Measurements from ENCODE around the gene TFAP2E. TPM values are rescaled to one million over a fixed set of nuclear protein-coding genes. Genes with fewer than 3 reads are reported as not detected.

TFAP2E gene
- total RNA-seq, 1 donor: 0.52 TPM

DNA sequence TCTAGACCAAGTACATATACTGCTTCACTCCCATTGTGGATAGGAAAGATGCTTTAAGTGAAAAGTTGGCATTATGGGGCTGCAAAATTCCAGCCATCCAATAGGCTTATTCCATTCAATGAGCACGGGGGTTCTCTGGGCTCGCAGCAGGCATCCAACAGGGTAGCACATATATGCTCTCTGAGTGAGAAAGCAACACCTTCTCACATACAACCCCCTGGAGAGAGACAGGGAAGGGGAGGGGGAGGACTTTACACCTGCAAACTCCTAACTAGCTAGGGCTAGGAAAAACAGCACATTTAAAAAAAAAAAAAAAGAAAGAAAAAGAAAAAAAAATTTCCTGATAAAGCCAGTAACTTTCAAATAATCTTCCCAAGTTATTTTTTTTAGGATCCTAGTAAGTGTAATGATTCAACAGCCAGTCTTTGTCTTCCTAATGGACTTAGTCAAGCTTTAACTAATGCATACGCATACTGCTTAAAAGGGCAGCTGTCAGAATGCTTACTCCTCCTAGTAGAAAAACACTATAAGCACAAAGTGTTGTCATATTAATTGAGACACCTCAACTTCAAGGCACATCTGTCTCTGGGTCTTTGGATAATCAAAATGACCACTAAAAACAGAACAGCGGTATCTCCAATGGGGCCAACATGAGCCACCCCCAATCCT, 49.5 kb downstream of the TFAP2E start:
- no peak overlapping the region for H3K4me3 ChIP-seq (ENCODE audit: low read length)
- H3K4me1 ChIP-seq (ENCODE audit: insufficient read depth, low read length): no peaks in the 10 kb centered on the region
- H3K9me3 ChIP-seq (ENCODE audit: low read depth, low read length): no peaks in the 10 kb centered on the region
- H3K27me3 ChIP-seq (ENCODE audit: insufficient read depth, low read length): no peaks in the 10 kb centered on the region

DNA sequence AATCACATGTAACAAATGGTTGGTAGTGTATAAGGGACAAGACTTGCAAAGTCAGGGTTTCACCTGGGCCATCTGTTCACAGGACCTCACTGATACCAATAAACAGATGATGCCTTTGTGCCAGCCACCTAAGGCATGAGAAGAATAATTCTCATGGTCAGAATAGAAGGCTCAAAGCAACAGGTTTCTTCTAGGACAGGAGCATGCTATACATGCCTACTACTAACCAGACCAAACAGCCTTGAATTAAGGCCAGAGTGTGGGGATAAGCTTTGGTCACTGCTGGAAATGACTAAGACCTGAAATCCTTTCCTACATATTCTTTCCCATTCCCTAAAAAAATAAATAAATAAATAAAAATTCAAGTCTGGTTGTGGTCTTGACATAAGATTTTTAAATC, 50.7 kb downstream of the TFAP2E start:
- H3K9me3 ChIP-seq (ENCODE audit: low read depth, low read length): no peaks in the 10 kb centered on the region
- H3K4me3 ChIP-seq (ENCODE audit: low read length): no peak overlapping the region
- H3K4me1 ChIP-seq (ENCODE audit: insufficient read depth, low read length): no peaks in the 10 kb centered on the region
- no peaks in the 10 kb centered on the region for H3K27me3 ChIP-seq (ENCODE audit: insufficient read depth, low read length)

DNA sequence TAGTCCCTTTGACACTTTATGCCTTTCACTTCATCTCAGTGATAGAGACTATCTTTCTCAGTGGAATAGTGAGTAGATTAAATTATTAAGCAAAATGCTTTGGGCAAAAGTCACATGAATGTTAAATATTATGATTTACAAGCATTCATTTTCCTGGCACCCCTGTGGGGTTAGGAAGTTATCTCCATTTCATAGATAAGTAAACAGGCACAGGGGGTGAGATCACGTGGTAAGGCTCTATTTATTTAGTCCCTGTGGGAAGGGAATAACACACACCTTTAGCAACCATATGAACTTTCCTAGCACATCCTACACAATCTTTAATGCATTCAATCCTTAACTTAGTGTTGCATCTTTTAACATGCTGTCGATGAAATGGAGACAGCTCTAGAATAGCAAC, 55.9 kb downstream of the TFAP2E start:
- H3K4me3 ChIP-seq (ENCODE audit: low read length): no peak overlapping the region
- no peaks in the 10 kb centered on the region for H3K27me3 ChIP-seq (ENCODE audit: insufficient read depth, low read length)
- H3K4me1 ChIP-seq (ENCODE audit: insufficient read depth, low read length): no peaks in the 10 kb centered on the region
- H3K9me3 ChIP-seq (ENCODE audit: low read depth, low read length): no peaks in the 10 kb centered on the region

DNA sequence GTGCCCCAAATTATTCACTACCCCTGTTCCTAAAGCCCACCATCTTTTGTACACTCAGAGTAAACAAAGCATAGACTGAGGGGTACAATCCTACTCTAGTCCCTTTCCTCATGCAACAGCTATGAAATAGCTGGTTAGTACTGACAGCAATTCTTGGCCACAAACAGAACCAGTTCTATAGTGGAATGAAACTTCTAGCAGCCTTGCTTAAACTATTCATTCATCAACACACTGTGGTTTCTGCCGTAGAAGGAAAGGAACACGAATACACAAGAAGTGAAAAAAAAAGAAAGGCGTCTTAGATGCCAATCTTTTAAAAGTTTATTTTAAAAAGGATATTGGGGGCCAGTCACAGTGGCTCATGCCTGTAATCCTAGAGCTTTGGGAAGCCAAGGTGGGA, 58.3 kb downstream of the TFAP2E start:
- no peaks in the 10 kb centered on the region for H3K9me3 ChIP-seq (ENCODE audit: low read depth, low read length)

DNA sequence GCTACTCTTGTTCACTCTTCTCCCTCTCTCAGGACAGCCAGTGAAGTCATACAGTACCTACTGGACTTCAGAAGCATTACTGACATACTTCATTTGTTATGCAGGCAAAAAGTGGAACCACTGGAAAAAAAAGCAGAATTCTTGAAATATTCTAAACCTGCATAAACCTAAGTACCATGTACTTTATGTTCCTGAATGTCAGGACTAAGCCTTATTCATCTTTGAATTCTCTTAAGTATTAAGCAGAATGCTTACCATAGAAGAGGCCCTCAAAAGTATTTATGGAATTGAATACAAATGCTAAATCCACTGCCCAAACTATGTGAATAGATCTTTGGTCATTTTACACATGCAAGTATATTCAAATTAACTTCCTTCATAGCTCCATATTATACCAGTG, 60.4 kb downstream of the TFAP2E start:
- Histone ChIP-seq H3K4me1 (ENCODE audit: insufficient read depth, low read length) (peaks cover 4% of the 10 kb centered on the region), H3K9me3 (ENCODE audit: low read depth, low read length) (no peaks in the 10 kb centered on the region), H3K4me3 (ENCODE audit: low read length) (no peak overlapping the region), H3K27me3 (ENCODE audit: insufficient read depth, low read length) (no peaks in the 10 kb centered on the region)

More for the DNA sequence above, 58.3 kb downstream of the TFAP2E start:
- no peak overlapping the region for H3K4me3 ChIP-seq (ENCODE audit: low read length)
- no peaks in the 10 kb centered on the region for H3K4me1 ChIP-seq (ENCODE audit: insufficient read depth, low read length)
- H3K27me3 ChIP-seq (ENCODE audit: insufficient read depth, low read length): no peaks in the 10 kb centered on the region

DNA sequence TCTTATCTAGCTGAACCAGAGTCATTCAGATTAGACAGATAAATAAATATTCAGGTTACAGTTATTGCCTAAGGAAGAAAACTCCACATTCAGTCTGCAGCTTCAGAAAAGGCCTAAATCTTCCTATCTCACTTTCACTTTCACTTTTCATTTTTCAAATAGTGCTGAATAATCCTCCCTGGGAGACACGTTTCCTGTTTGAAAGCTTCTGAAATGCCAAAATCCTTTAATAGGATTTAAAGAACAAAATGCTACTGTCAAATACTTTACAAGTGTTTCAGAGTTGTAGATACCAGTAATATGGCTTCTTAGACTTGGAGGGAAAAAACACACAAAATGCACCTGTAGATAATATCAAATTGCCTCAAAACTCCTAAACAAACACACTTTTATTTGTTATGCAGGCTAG, 64.3 kb downstream of the TFAP2E start:
- Histone ChIP-seq H3K27me3 (ENCODE audit: insufficient read depth, low read length) (no peaks in the 10 kb centered on the region), H3K4me3 (ENCODE audit: low read length) (no peak overlapping the region), H3K9me3 (ENCODE audit: low read depth, low read length) (no peaks in the 10 kb centered on the region), H3K4me1 (ENCODE audit: insufficient read depth, low read length) (peaks cover 16% of the 10 kb centered on the region)

DNA sequence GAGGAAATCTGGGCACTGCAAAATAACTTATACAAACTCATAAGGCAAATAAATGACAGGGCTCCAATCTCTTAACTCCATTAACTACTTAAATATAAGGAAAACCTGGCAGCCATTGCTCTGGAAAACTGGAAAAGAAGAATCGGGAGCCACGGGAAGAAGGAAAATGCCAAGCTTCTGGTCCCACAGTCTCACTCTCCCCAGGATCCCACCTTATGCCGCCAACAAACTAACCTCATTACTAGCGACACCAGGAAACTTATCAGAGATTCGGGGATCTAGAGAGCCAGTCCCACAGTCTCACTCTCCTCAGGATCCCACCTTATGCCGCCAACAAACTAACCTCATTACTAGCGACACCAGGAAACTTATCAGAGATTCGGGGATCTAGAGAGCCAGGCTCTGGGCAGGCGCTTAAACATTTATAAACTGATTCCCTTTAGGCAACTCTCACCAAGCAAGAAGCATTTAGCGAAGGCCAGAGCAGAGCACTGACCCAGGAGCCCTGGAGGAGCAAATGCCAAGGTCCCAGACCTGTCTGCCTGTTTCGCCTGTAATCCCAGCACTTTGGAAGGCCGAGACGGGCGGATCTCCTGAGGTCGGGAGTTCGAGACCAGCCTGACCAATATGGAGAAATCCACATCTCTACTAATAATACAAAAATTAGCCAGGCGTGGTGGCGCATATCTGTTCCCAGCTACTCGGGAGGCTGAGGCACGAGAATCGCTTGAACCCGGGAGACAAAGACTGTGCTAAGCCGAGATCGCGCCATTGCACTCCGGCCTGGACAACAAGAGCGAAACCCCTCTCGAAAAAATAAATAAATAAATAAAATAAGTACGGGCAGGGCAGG, 67.5 kb downstream of the TFAP2E start:
- peaks cover 18% of the 10 kb centered on the region for H3K4me1 ChIP-seq (ENCODE audit: insufficient read depth, low read length)
- H3K9me3 ChIP-seq (ENCODE audit: low read depth, low read length): no peaks in the 10 kb centered on the region
- peak overlapping the region; percentile 69 for H3K4me3 ChIP-seq (ENCODE audit: low read length)
- peaks cover 16% of the 10 kb centered on the region for H3K27me3 ChIP-seq (ENCODE audit: insufficient read depth, low read length)

DNA sequence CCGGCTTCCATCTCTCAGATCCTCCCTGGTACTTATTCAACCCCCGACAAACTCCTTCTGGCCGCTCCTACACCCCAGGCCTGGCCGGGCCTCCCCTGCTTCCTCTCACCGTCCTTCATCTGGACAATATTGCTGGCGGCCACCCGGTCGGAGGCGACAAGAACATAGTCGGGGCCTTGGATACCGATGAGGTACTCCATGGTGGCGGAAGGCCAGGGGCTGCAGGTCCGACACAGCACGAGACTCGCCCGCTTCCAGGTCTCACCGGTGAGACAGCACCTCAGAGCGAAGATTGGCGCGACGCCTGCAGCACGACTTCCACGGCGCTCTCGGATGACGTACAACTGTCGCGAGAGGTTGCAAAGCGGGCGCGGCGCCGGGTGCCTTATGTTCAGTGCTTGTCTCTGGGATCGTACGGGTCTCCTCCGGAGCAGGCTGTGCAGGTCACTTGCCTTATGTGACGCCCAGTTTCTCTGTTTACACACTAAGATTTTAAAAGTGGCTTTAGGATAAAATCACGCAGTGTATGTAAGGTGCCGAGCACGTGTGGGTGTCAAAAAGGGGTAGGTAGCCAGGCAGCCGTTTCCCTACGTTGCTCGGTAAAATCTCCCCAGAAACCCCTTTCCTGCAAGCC, 68.2 kb downstream of the TFAP2E start, which contains the start of gene PSMB2:
Gene PSMB2 (minus strand): TSS at position 294 of the 634 bp plus-strand sequence. CDS start 94 bp downstream, at position 200.
- Histone ChIP-seq H3K9me3 (ENCODE audit: low read depth, low read length) (no peaks in the 10 kb centered on the region), H3K4me1 (ENCODE audit: insufficient read depth, low read length) (peaks cover 18% of the 10 kb centered on the region), H3K4me3 (ENCODE audit: low read length) (peak within 1 kb of the TSS; percentile 69), H3K27me3 (ENCODE audit: insufficient read depth, low read length) (peaks cover 23% of the 10 kb centered on the region)

DNA sequence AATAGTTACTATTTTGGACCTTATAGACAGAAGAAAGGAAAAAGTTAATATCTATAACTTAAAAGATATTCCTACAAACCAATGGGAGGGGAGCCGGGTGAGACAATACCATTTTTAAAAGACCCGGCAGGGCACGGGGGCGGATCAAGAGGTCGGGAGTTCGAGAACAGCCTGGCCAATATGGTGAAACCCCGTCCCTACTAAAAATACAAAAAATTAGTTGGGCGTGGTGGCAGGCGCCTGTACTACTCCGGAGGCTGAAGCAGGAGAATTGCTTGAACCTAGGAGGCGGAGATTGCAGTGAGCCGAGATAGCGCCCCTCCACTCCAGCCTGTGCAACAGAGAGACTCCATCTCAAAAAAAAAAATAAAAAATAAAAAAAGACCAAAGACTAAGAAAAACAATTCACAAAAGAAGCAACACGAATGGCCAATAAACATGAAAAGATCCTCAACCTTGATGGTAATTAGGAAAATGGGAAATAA, 69.4 kb downstream of the TFAP2E start:
- Histone ChIP-seq H3K4me3 (ENCODE audit: low read length) (peak overlapping the region; percentile 69), H3K9me3 (ENCODE audit: low read depth, low read length) (no peaks in the 10 kb centered on the region), H3K4me1 (ENCODE audit: insufficient read depth, low read length) (peaks cover 18% of the 10 kb centered on the region), H3K27me3 (ENCODE audit: insufficient read depth, low read length) (peaks cover 27% of the 10 kb centered on the region)

DNA sequence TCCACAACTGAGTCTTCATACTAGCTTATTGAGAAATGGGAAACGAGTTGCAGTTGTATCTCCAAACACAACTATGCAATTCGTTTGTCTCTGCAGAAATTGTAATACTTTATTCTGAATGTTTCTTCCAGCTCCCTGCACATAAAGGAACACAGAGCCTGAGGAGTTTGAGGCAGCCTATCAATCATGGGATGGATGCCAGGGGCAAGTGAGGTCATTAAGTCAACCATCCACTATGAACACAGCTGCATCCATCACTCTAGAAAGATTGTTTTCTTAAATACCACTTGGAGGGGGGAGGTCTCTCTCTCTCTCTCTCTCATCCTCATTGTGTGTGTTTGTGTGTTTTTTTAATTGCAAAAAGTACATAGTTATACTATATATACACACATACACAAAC, 71.1 kb downstream of the TFAP2E start:
- peaks cover 27% of the 10 kb centered on the region for H3K27me3 ChIP-seq (ENCODE audit: insufficient read depth, low read length)
- H3K4me3 ChIP-seq (ENCODE audit: low read length): no peak overlapping the region
- H3K4me1 ChIP-seq (ENCODE audit: insufficient read depth, low read length): peaks cover 14% of the 10 kb centered on the region
- no peaks in the 10 kb centered on the region for H3K9me3 ChIP-seq (ENCODE audit: low read depth, low read length)

Other genes starting within 250 kb of the TFAP2E start
- gene KIAA0319L, start 15.9 kb upstream of the TFAP2E start, total RNA-seq: 29.1 TPM
- 4.0 TPM for gene NCDN, start 15.5 kb upstream of the TFAP2E start, total RNA-seq
- gene PSMB2, start 68.2 kb downstream of the TFAP2E start, total RNA-seq: 17.2 TPM
- gene C1orf216, start 145.6 kb downstream of the TFAP2E start, total RNA-seq: 1.8 TPM
- 0.73 TPM for gene CLSPN, start 196.7 kb downstream of the TFAP2E start, total RNA-seq
- gene AGO4, start 234.7 kb downstream of the TFAP2E start, total RNA-seq: 22.2 TPM